RWPE2 (cell line): ENCODE data around the gene UGT1A4.

Source experiments
- ATAC-seq: fragments of 200-7000 bp; cut with Tn5 transposase; 3 replicates; pipeline ENCODE4 v1.9.1; 2021; ENCODE audit warnings: low read depth
- DNase-seq: peaks from one replicate; pipeline ENCODE4 v3.0.0-alpha.2; 2020; ENCODE audit warnings: low spot score
- H3K27ac ChIP-seq: fragments of 450-650 bp; 2 replicates; pipeline ENCODE4 v1.5.1; 2017; ENCODE audit warnings: mild to moderate bottlenecking; ENCODE audit not compliant: poor library complexity, severe bottlenecking
- H3K27me3 ChIP-seq: fragments of 250-450 bp; sonication (Bioruptor Pico); 2 replicates; pipeline ENCODE4 v1.5.1; 2021; ENCODE audit warnings: mild to moderate bottlenecking, moderate library complexity; ENCODE audit not compliant: insufficient read depth, poor library complexity, severe bottlenecking
- H3K36me3 ChIP-seq: fragments of 250-450 bp; sonication (Bioruptor Pico); 2 replicates; pipeline ENCODE4 v1.5.1; 2020; ENCODE audit warnings: low read depth, mild to moderate bottlenecking, moderate library complexity
- H3K4me1 ChIP-seq: fragments of 250-450 bp; sonication (Bioruptor Pico); 2 replicates; pipeline ENCODE4 v1.5.1; 2021; ENCODE audit warnings: mild to moderate bottlenecking, moderate library complexity; ENCODE audit not compliant: insufficient read depth, poor library complexity, severe bottlenecking
- H3K4me3 ChIP-seq: fragments of 250-450 bp; sonication (Bioruptor Pico); 2 replicates; pipeline ENCODE4 v1.5.1; 2021; ENCODE audit warnings: mild to moderate bottlenecking, moderate library complexity; ENCODE audit not compliant: severe bottlenecking
- H3K9me3 ChIP-seq: fragments of 250-450 bp; sonication (Bioruptor Pico); 2 replicates; pipeline ENCODE4 v1.5.1; 2021; ENCODE audit warnings: mild to moderate bottlenecking, moderate library complexity; ENCODE audit not compliant: severe bottlenecking
- CTCF ChIP-seq: fragments of 450-650 bp; IDR thresholded peaks from one replicate; pipeline ENCODE4 v1.5.1; 2017; ENCODE audit warnings: mild to moderate bottlenecking, moderate library complexity; ENCODE audit not compliant: poor library complexity, severe bottlenecking

Gene UGT1A4

GRCh38 chr2:233702238-233702637 is 16.3 kb upstream of the UGT1A4 start:
- Histone ChIP-seq H3K36me3 (no peaks in the 10 kb centered on the region), H3K4me1 (peaks cover 22% of the 10 kb centered on the region), H3K27ac (no peak overlapping the region), H3K4me3 (no peak overlapping the region), H3K27me3 (no peaks in the 10 kb centered on the region), H3K9me3 (no peaks in the 10 kb centered on the region)
- no peak for DNase-seq
- no peak for TF ChIP-seq CTCF
- ATAC-seq = no peak

- Histone ChIP-seq H3K36me3 (no peaks in the 10 kb centered on the region), H3K9me3 (no peaks in the 10 kb centered on the region), H3K27ac (peak overlapping the region; percentile 17), H3K4me1 (peaks cover 22% of the 10 kb centered on the region), H3K27me3 (no peaks in the 10 kb centered on the region), H3K4me3 (no peak overlapping the region)
- DNase-seq (no peak), ATAC-seq (peak; percentile 29; the same call in 1 of the 3 replicates)
- no peak for TF ChIP-seq CTCF
Observed at GRCh38 chr2:233705911-233706506, 12.5 kb upstream of the UGT1A4 start.

- H3K36me3 ChIP-seq = no peaks in the 10 kb centered on the region
- no peak for TF ChIP-seq CTCF
- DNase-seq (no peak), ATAC-seq (peak; percentile 81)
- H3K4me1 ChIP-seq = peaks cover 22% of the 10 kb centered on the region
- no peaks in the 10 kb centered on the region for H3K9me3 ChIP-seq
- H3K27ac ChIP-seq = peak overlapping the region; percentile 17
- no peak overlapping the region for H3K4me3 ChIP-seq
- H3K27me3 ChIP-seq = no peaks in the 10 kb centered on the region
Observed at GRCh38 chr2:233706720-233707119, 11.8 kb upstream of the UGT1A4 start.

- no peak overlapping the region for H3K27ac ChIP-seq
- H3K4me3 ChIP-seq = no peak overlapping the region
- DNase-seq = no peak
- H3K27me3 ChIP-seq = no peaks in the 10 kb centered on the region
- no peak for TF ChIP-seq CTCF
- H3K9me3 ChIP-seq = no peaks in the 10 kb centered on the region
- H3K36me3 ChIP-seq = no peaks in the 10 kb centered on the region
- no peak for ATAC-seq
- peaks cover 22% of the 10 kb centered on the region for H3K4me1 ChIP-seq
Observed at GRCh38 chr2:233707940-233708644, 10.4 kb upstream of the UGT1A4 start.

GRCh38 chr2:233708942-233709341 is 9.6 kb upstream of the UGT1A4 start:
- no peaks in the 10 kb centered on the region for H3K36me3 ChIP-seq
- H3K27ac ChIP-seq = no peak overlapping the region
- no peaks in the 10 kb centered on the region for H3K9me3 ChIP-seq
- no peak overlapping the region for H3K4me3 ChIP-seq
- ATAC-seq (no peak), DNase-seq (no peak)
- TF ChIP-seq CTCF = no peak
- H3K4me1 ChIP-seq = peaks cover 22% of the 10 kb centered on the region
- H3K27me3 ChIP-seq = no peaks in the 10 kb centered on the region
